Lower leg skin (tissue), 4 donors: ENCODE data around the gene PLXNA3. TPM values are rescaled to one million over a fixed set of nuclear protein-coding genes. Genes with fewer than 3 reads are reported as not detected.

Experiments
- DNase-seq, 2 donors: peaks; one replicate each; pipeline ENCODE4 v3.0.0-alpha.2; 2019; ENCODE audit warnings: low spot score in 2 of 2
- H3K4me3 ChIP-seq: fragments of 200-600 bp; sonication (generic); 2 replicates; pipeline ENCODE4 v1.5.1; 2017; ENCODE audit warnings: mild to moderate bottlenecking, low read depth; ENCODE audit not compliant: poor library complexity, severe bottlenecking
- CTCF ChIP-seq, 3 donors: fragments of 450-650 bp; IDR thresholded peaks; one replicate each; pipeline ENCODE4 v1.5.1; 2016; ENCODE audit warnings: antibody characterized with exemption in 3 of 3, mild to moderate bottlenecking in 3 of 3, moderate library complexity in 2 of 3
- POLR2A ChIP-seq, 2 donors: fragments of 450-650 bp; IDR thresholded peaks; one replicate each; pipeline ENCODE4 v1.6.1; 2016 to 2017; ENCODE audit warnings: antibody characterized with exemption in 2 of 2, mild to moderate bottlenecking in 1 of 2, moderate library complexity in 1 of 2
- WGBS, 2 donors: methylation state at CpG; one replicate each; pipeline ENCODE4 v1.1.5; 2018; 5-methylcytosine and 5-hydroxymethylcytosine counted together
- intact Hi-C: fragments of 100-400 bp; cut with DNase I; formaldehyde crosslinking; loops from one replicate; pipeline ENCODE4 v1.15.0; 2023; ENCODE audit warnings: low total_unique reads
- total RNA-seq, 4 donors: library from RNA; depleted of rRNA; stranded (reverse); fragments of >200 nt; gene quantifications; one replicate each; pipeline ENCODE4 v1.1.0, GENCODE V29; 2016

PLXNA3 gene
- total RNA-seq, 4 donors from 2014 or later, result 10.2 to 30.2 (median 13.5) TPM

GRCh38 chrX:154502098-154502497, 44.0 kb downstream of the PLXNA3 start:
- TF ChIP-seq POLR2A (IDR thresholded peaks at IDR 0.05) (no peak), CTCF (IDR thresholded peaks at IDR 0.05) (no peak)
- WGBS, 2 donors, result 78 to 95% methylated on average over 8 of the region's 8 CpGs
- DNase-seq, result no peak
- intact Hi-C loops, result no loop called here
- H3K4me3 ChIP-seq, result no peak overlapping the region

- H3K4me3 ChIP-seq, result no peak overlapping the region
- WGBS, 2 donors, result 69 to 77% methylated on average over 3 of the region's 3 CpGs
- TF ChIP-seq POLR2A (IDR thresholded peaks at IDR 0.05) (no peak), CTCF (IDR thresholded peaks at IDR 0.05) (no peak)
- intact Hi-C loops, result no loop called here
- no peak for DNase-seq
These were observed 44.9 kb downstream of the PLXNA3 start for GRCh38 chrX:154502989-154503388.

- TF ChIP-seq POLR2A (IDR thresholded peaks at IDR 0.05), result no peak
- TF ChIP-seq CTCF (IDR thresholded peaks at IDR 0.05), result no peak
- H3K4me3 ChIP-seq, result no peak overlapping the region
- intact Hi-C loops, result no loop called here
- DNase-seq, result no peak
- WGBS, 2 donors, result 67 to 86% methylated on average over 3 to 12 of the region's 12 CpGs
These were observed 47.7 kb downstream of the PLXNA3 start for GRCh38 chrX:154505734-154506133.

- DNase-seq, result no peak
- intact Hi-C loops, result no loop called here
- no peak for TF ChIP-seq CTCF (IDR thresholded peaks at IDR 0.05)
- H3K4me3 ChIP-seq, result no peak overlapping the region
- 88 to 94% methylated on average over 26 to 36 of the region's 37 CpGs for WGBS, 2 donors
These were observed 48.6 kb downstream of the PLXNA3 start for GRCh38 chrX:154506483-154507332.

- intact Hi-C loops, result no loop called here
- TF ChIP-seq POLR2A (IDR thresholded peaks at IDR 0.05), result no peak
- no peak for TF ChIP-seq CTCF (IDR thresholded peaks at IDR 0.05)
- WGBS, 2 donors, result 78 to 90% methylated on average over 9 to 15 of the region's 24 CpGs
These were observed 49.7 kb downstream of the PLXNA3 start for GRCh38 chrX:154507673-154508383.

More at GRCh38 chrX:154507673-154508383, 49.7 kb downstream of the PLXNA3 start:
- no peak for DNase-seq
- no peak overlapping the region for H3K4me3 ChIP-seq
